ENCODE measurements around the gene RAB40A.

The RAB40A gene

DNA sequence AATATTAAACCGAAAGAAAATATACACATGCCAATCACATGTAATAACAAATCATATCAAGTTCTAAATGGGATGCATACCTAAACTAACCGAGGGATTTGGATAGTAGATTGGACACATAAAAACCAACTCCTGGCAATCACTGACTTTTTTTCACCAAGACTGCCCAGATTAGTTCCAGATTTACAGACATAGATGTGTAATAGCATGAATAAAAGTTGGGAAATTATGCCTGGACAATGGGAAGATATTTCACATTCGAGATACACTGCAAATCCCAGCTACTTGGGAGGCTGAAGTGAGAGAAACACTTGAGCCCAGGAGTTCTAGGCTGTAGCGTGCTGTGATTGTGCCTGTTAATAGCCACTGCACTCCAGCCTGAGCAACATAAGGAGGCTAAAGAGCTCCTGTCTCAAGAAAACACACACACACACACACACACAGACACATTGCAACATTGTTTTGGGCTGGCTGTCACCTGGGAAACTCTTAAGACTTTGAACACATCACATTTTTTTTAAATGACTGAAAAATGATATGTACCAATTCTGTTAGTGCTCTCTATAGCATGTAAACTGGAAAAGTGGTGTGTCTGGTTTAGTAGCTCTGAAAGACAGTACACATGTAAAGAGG is 5.7 kb downstream of the RAB40A start:
- TF ChIP-seq, protein P1, sequence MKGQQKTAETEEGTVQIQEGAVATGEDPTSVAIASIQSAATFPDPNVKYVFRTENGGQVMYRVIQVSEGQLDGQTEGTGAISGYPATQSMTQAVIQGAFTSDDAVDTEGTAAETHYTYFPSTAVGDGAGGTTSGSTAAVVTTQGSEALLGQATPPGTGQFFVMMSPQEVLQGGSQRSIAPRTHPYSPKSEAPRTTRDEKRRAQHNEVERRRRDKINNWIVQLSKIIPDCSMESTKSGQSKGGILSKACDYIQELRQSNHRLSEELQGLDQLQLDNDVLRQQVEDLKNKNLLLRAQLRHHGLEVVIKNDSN (IDR thresholded peaks at IDR 0.05): no peak
- TF ChIP-seq FOXM1 (IDR thresholded peaks at IDR 0.05; ENCODE audit: borderline replicate concordance, low read depth): no peak
- TF ChIP-seq, protein P2, sequence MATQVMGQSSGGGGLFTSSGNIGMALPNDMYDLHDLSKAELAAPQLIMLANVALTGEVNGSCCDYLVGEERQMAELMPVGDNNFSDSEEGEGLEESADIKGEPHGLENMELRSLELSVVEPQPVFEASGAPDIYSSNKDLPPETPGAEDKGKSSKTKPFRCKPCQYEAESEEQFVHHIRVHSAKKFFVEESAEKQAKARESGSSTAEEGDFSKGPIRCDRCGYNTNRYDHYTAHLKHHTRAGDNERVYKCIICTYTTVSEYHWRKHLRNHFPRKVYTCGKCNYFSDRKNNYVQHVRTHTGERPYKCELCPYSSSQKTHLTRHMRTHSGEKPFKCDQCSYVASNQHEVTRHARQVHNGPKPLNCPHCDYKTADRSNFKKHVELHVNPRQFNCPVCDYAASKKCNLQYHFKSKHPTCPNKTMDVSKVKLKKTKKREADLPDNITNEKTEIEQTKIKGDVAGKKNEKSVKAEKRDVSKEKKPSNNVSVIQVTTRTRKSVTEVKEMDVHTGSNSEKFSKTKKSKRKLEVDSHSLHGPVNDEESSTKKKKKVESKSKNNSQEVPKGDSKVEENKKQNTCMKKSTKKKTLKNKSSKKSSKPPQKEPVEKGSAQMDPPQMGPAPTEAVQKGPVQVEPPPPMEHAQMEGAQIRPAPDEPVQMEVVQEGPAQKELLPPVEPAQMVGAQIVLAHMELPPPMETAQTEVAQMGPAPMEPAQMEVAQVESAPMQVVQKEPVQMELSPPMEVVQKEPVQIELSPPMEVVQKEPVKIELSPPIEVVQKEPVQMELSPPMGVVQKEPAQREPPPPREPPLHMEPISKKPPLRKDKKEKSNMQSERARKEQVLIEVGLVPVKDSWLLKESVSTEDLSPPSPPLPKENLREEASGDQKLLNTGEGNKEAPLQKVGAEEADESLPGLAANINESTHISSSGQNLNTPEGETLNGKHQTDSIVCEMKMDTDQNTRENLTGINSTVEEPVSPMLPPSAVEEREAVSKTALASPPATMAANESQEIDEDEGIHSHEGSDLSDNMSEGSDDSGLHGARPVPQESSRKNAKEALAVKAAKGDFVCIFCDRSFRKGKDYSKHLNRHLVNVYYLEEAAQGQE (IDR thresholded peaks at IDR 0.05; ENCODE audit: low read depth): no peak
- TF ChIP-seq NFIC (IDR thresholded peaks at IDR 0.05): no peak
- no peak for TF ChIP-seq TAF1 (IDR thresholded peaks at IDR 0.05; ENCODE audit: low read depth)
- no peak for TF ChIP-seq ZBTB7A (IDR thresholded peaks at IDR 0.05; ENCODE audit: low read depth)
- no peak for TF ChIP-seq YY1 (IDR thresholded peaks at IDR 0.05; ENCODE audit: low read depth)
- TF ChIP-seq TCF12 (IDR thresholded peaks at IDR 0.05; ENCODE audit: low read depth): no peak
- no peak for TF ChIP-seq RAD21 (IDR thresholded peaks at IDR 0.05; ENCODE audit: low read depth)
- TF ChIP-seq, protein P3, sequence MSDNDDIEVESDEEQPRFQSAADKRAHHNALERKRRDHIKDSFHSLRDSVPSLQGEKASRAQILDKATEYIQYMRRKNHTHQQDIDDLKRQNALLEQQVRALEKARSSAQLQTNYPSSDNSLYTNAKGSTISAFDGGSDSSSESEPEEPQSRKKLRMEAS (IDR thresholded peaks at IDR 0.05): no peak
- no peak for TF ChIP-seq TEAD4 (IDR thresholded peaks at IDR 0.05)

DNA sequence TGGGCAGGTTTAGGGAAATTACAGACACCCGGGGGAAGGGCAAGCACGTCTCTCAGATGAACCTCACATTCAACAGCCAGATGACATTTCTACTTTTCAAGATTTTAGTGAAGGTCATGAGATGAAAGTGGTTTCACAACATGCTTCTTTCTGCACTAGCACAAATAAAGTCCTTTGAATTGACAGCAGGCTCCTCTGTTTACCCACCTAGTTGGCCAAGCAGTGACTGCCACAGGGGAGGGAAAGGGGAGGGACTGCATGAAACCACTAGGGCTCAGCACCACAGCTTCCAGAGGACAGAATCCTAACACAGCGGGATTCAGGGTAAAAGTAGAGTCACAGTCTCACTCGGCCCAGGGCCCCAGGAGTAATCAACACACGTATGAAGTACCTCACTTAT is 6.2 kb downstream of the RAB40A start:
- TF ChIP-seq FOXM1 (IDR thresholded peaks at IDR 0.05; ENCODE audit: borderline replicate concordance, low read depth): no peak
- TF ChIP-seq NFIC (IDR thresholded peaks at IDR 0.05): no peak
- TF ChIP-seq, protein P1 (IDR thresholded peaks at IDR 0.05): no peak
- TF ChIP-seq TCF12 (IDR thresholded peaks at IDR 0.05; ENCODE audit: low read depth): no peak
- TF ChIP-seq YY1 (IDR thresholded peaks at IDR 0.05; ENCODE audit: low read depth): no peak
- TF ChIP-seq ZBTB7A (IDR thresholded peaks at IDR 0.05; ENCODE audit: low read depth): no peak
- TF ChIP-seq CEBPB (IDR thresholded peaks at IDR 0.05): no peak
- TF ChIP-seq CREB1 (IDR thresholded peaks at IDR 0.05; ENCODE audit: low read depth): no peak
- TF ChIP-seq, protein P2 (IDR thresholded peaks at IDR 0.05; ENCODE audit: low read depth): no peak
- TF ChIP-seq, protein P3 (IDR thresholded peaks at IDR 0.05): no peak
- no peak for TF ChIP-seq EP300 (IDR thresholded peaks at IDR 0.05; ENCODE audit: borderline replicate concordance)
- TF ChIP-seq TEAD4 (IDR thresholded peaks at IDR 0.05): no peak

DNA sequence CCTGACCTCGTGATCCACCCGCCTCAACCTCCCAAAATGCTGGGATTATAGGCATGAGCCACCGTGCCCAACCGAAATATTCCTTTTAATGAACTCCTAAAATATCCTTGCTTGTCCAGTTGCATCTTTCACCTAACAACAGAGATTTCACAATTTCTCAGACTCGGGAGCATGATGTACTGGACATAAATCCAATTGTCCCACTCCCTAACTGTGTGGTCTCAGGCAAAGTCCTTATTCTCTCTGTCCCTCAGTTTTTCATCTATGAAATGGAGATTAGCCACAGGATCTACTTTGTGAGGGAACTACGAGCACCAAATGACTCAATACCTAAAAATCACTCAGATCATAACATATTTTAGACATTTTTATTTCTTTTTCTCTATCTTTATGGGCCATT is 9.3 kb downstream of the RAB40A start:
- TF ChIP-seq, protein P3 (IDR thresholded peaks at IDR 0.05): no peak
- TF ChIP-seq NFIC (IDR thresholded peaks at IDR 0.05) (no peak), TEAD4 (IDR thresholded peaks at IDR 0.05) (no peak), TCF12 (IDR thresholded peaks at IDR 0.05; ENCODE audit: low read depth) (no peak), EGR1 (IDR thresholded peaks at IDR 0.05) (no peak), YY1 (IDR thresholded peaks at IDR 0.05; ENCODE audit: low read depth) (no peak), CEBPB (IDR thresholded peaks at IDR 0.05) (no peak), EP300 (IDR thresholded peaks at IDR 0.05; ENCODE audit: borderline replicate concordance) (no peak), TAF1 (IDR thresholded peaks at IDR 0.05; ENCODE audit: low read depth) (no peak), CREB1 (IDR thresholded peaks at IDR 0.05; ENCODE audit: low read depth) (no peak), ZBTB7A (IDR thresholded peaks at IDR 0.05; ENCODE audit: low read depth) (no peak), RAD21 (IDR thresholded peaks at IDR 0.05; ENCODE audit: low read depth) (no peak), FOXM1 (IDR thresholded peaks at IDR 0.05; ENCODE audit: borderline replicate concordance, low read depth) (no peak)
- TF ChIP-seq, protein P2 (IDR thresholded peaks at IDR 0.05; ENCODE audit: low read depth): no peak
- TF ChIP-seq, protein P1 (IDR thresholded peaks at IDR 0.05): no peak
